SK-N-SH (cell line): ENCODE results near the gene ZBTB4. TPM values are rescaled to one million over a fixed set of nuclear protein-coding genes. Genes with fewer than 3 reads are reported as not detected.
"Not testable (repeated sequence)": the region's sequence is repeated elsewhere in the genome, so short reads cannot be mapped to it uniquely, and the experiment has no call there.

Experiments
- CTCF ChIA-PET: fragments of 300-600, 350-600 bp; formaldehyde crosslinking; extraction: SDS; loops from one replicate; lab custom pipeline; 2021; lab: Yijun Ruan, JAX
- POLR2A ChIA-PET: fragments of 350-600 bp; sonication (Branson Sonifier 250); formaldehyde crosslinking; extraction: SDS; loops from one replicate; lab custom pipeline; 2020; ENCODE audit warnings: antibody characterized with exemption, inconsistent platforms; lab: Yijun Ruan, JAX
- DNase-seq: peaks from one replicate; pipeline ENCODE4 v3.0.0; 2012
- H2AFZ ChIP-seq: fragments of 200-600 bp; sonication (generic); 2 replicates; pipeline ENCODE4 v1.8.1; 2016; ENCODE audit warnings: antibody characterized with exemption, mild to moderate bottlenecking, low read depth
- H3F3A ChIP-seq: fragments of 200-600 bp; sonication (generic); replicated peaks from 2 replicates; pipeline ENCODE3; 2016; ENCODE audit warnings: antibody characterized with exemption, mild to moderate bottlenecking; ENCODE audit not compliant: insufficient read depth
- H3K27ac ChIP-seq, 2 experiments: fragments of 200-500 bp in 1 of 2; fragments of 200-600 bp in 1 of 2; sonication (Bioruptor generic) in 1 of 2; sonication (generic), shearing (Covaris generic) in 1 of 2; 2 replicates each; pipeline versions ENCODE4 v1.5.1 to v1.6.1; 2014 to 2016; ENCODE audit warnings: low read depth in 2 of 2, inconsistent platforms in 1 of 2, low read length in 1 of 2, mild to moderate bottlenecking in 1 of 2, mixed read lengths in 1 of 2
- H3K27me3 ChIP-seq: fragments of 200-600 bp; sonication (generic), shearing (Covaris generic); 2 replicates; pipeline ENCODE4 v1.6.1; 2016; ENCODE audit warnings: mixed run types; ENCODE audit not compliant: insufficient read depth
- H3K36me3 ChIP-seq, 2 experiments: fragments of 200-500 bp in 1 of 2; fragments of 200-600 bp in 1 of 2; sonication (Bioruptor generic) in 1 of 2; sonication (generic) in 1 of 2; replicated peaks in 1 of 2; 2 replicates each; pipeline versions ENCODE3 to v1.5.1; 2014 to 2016; ENCODE audit warnings: low read length in 1 of 2, mild to moderate bottlenecking in 1 of 2; ENCODE audit not compliant: insufficient read depth in 2 of 2, control insufficient read depth in 1 of 2
- H3K4me1 ChIP-seq, 2 experiments: fragments of 200-500 bp in 1 of 2; fragments of 200-600 bp in 1 of 2; sonication (Bioruptor generic) in 1 of 2; sonication (generic), shearing (Covaris generic) in 1 of 2; 2 replicates each; pipeline versions ENCODE4 v1.5.1 to v1.6.1; 2014 to 2016; ENCODE audit warnings: low read depth in 1 of 2, low read length in 1 of 2, mixed run types in 1 of 2; ENCODE audit not compliant: insufficient read depth in 2 of 2, control insufficient read depth in 1 of 2
- H3K4me2 ChIP-seq: fragments of 200-600 bp; sonication (generic), shearing (Covaris generic); 2 replicates; pipeline ENCODE4 v1.6.1; 2017; ENCODE audit warnings: mixed run types
- H3K4me3 ChIP-seq, 2 experiments: fragments of 200-500 bp in 1 of 2; fragments of 200-600 bp in 1 of 2; sonication (Bioruptor generic) in 1 of 2; sonication (generic), shearing (Covaris generic) in 1 of 2; 2 replicates each; pipeline versions ENCODE4 v1.5.1 to v1.8.1; 2014 to 2016; ENCODE audit warnings: low read depth in 2 of 2, inconsistent platforms in 1 of 2, low read length in 1 of 2, mild to moderate bottlenecking in 1 of 2, mixed read lengths in 1 of 2, moderate library complexity in 1 of 2
- H3K79me2 ChIP-seq: fragments of 200-600 bp; sonication (generic); 2 replicates; pipeline ENCODE4 v1.8.1; 2017; ENCODE audit warnings: mild to moderate bottlenecking; ENCODE audit not compliant: insufficient read depth
- H3K9ac ChIP-seq: fragments of 200-600 bp; sonication (generic); 2 replicates; pipeline ENCODE4 v1.6.1; 2017; ENCODE audit warnings: mixed run types
- H3K9me2 ChIP-seq: fragments of 200-600 bp; sonication (generic); 2 replicates; pipeline ENCODE4 v1.6.1; 2017; ENCODE audit warnings: mixed run types
- H3K9me3 ChIP-seq: fragments of 200-600 bp; sonication (generic); 2 replicates; pipeline ENCODE4 v1.6.1; 2017; ENCODE audit warnings: mixed run types, mild to moderate bottlenecking, moderate library complexity
- H4K20me1 ChIP-seq: fragments of 200-600 bp; sonication (generic); 2 replicates; pipeline ENCODE4 v1.6.1; 2017; ENCODE audit warnings: mild to moderate bottlenecking, mixed run types; ENCODE audit not compliant: insufficient read depth
- CHD2 ChIP-seq: fragments of 150-350 bp; IDR thresholded peaks from 2 replicates; pipeline ENCODE4 v1.6.1; 2018; ENCODE audit warnings: low read length; ENCODE audit not compliant: partially characterized antibody
- EP300 ChIP-seq, 2 experiments: IDR thresholded peaks; 2 replicates each; pipeline versions ENCODE4 v1.4.0 to v1.6.1; 2012; ENCODE audit warnings: borderline replicate concordance in 1 of 2, low read depth in 1 of 2, low read length in 1 of 2
- EZH2phosphoT487 ChIP-seq: fragments of 200-600 bp; sonication (generic); IDR thresholded peaks from 2 replicates; pipeline ENCODE4 v1.6.1; 2017; ENCODE audit warnings: low read depth, mixed run types, mild to moderate bottlenecking, antibody characterized with exemption, moderate library complexity, borderline replicate concordance
- FOSL2 ChIP-seq: IDR thresholded peaks from 2 replicates; pipeline ENCODE4 v1.4.0; 2012; ENCODE audit warnings: low read depth, mild to moderate bottlenecking, moderate library complexity, borderline replicate concordance
- MEF2A ChIP-seq: IDR thresholded peaks from 2 replicates; pipeline ENCODE4 v1.4.0; 2012; ENCODE audit warnings: low read depth, borderline replicate concordance
- MXI1 ChIP-seq: IDR thresholded peaks from 2 replicates; pipeline ENCODE4 v1.6.1; 2012; ENCODE audit warnings: mild to moderate bottlenecking, low read depth, low read length, improper control_type of control experiment
- RAD21 ChIP-seq: IDR thresholded peaks from 2 replicates; pipeline ENCODE4 v1.6.1; 2012; ENCODE audit warnings: mild to moderate bottlenecking, low read length
- TCF12 ChIP-seq: IDR thresholded peaks from 2 replicates; pipeline ENCODE4 v1.4.0; 2012
- TEAD4 ChIP-seq: IDR thresholded peaks from 2 replicates; pipeline ENCODE4 v1.4.0; 2012; ENCODE audit warnings: mild to moderate bottlenecking, borderline replicate concordance; ENCODE audit not compliant: insufficient read depth
- WGBS: methylation state at CpG from one replicate; pipeline ENCODE4 v1.1.6; 2017; ENCODE audit warnings: low lambda C conversion rate; 5-methylcytosine and 5-hydroxymethylcytosine counted together
- polyA plus RNA-seq, 3 experiments: library from polyadenylated mRNA; depleted of rRNA; stranded (reverse); fragments of >200 nt; gene quantifications; 2 replicates each; pipeline ENCODE4 v1.2.3, GENCODE V29; 2012

Gene ZBTB4
- polyA plus RNA-seq, 1 of the 3 experiments (the other 2 are of a cell fraction): 12.8 TPM

- ChIA-PET CTCF (interaction anchor here (1.0 kb wide), 1 partner anchor 115 kb away, joined by 3 read pairs; no protein-coding TSS in a partner anchor), POLR2A (no interaction called here)
- Histone ChIP-seq H3K9me3 (no peaks in the 10 kb centered on the region), H3K27me3 (no peaks in the 10 kb centered on the region), H4K20me1 (peaks cover 53% of the 10 kb centered on the region), H3K27ac (no peak overlapping the region), H3K4me1 (peaks cover 4 to 16% of the 10 kb centered on the region in 2 experiments; a peak in 2 of 4 replicates), H3F3A (peaks cover 15% of the 10 kb centered on the region), H3K9ac (no peak overlapping the region), H3K36me3 (peaks cover 4% of the 10 kb centered on the region in 2 experiments), H2AFZ (no peak overlapping the region), H3K79me2 (peaks cover 100% of the 10 kb centered on the region), H3K9me2 (no peaks in the 10 kb centered on the region), H3K4me2 (no peak overlapping the region), H3K4me3 (no peak overlapping the region)
- WGBS: 100% methylated on average over 2 of the region's 2 CpGs
- DNase-seq: no peak
- TF ChIP-seq EP300 (IDR thresholded peaks at IDR 0.05; ENCODE audit: borderline replicate concordance in 1 of 2, low read depth in 1 of 2, low read length in 1 of 2) (no peak), RAD21 (no peak), MXI1 (no peak), CHD2 (no peak), TEAD4 (no peak), MEF2A (no peak), TCF12 (no peak), EZH2phosphoT487 (no peak), FOSL2 (no peak)
Observed at GRCh38 chr17:7471729-7472128, 7.7 kb downstream of the ZBTB4 start.

GRCh38 chr17:7470457-7470973 lies 8.9 kb downstream of the ZBTB4 start:
- H3K4me3 ChIP-seq, H3K4me2 ChIP-seq, H3K9me2 ChIP-seq, DNase-seq, POLR2A ChIA-PET, H3K27me3 ChIP-seq, H3K36me3 ChIP-seq, H3F3A ChIP-seq, H3K9me3 ChIP-seq, CTCF ChIA-PET, H3K9ac ChIP-seq, H3K27ac ChIP-seq, H2AFZ ChIP-seq: not testable (repeated sequence)
- 94% methylated on average over 8 of the region's 8 CpGs for WGBS
- Histone ChIP-seq H3K4me1 (peaks cover 4 to 12% of the 10 kb centered on the region in 2 experiments; a peak in 1 of 4 replicates), H3K79me2 (peaks cover 94% of the 10 kb centered on the region), H4K20me1 (peaks cover 41% of the 10 kb centered on the region)

GRCh38 chr17:7469843-7470242 lies 9.6 kb downstream of the ZBTB4 start:
- CTCF ChIA-PET, H3K36me3 ChIP-seq, H3K27ac ChIP-seq, H3K9me2 ChIP-seq, H3K4me2 ChIP-seq, H3K4me3 ChIP-seq, DNase-seq, POLR2A ChIA-PET, H3K9me3 ChIP-seq, H2AFZ ChIP-seq, H3K9ac ChIP-seq, H3F3A ChIP-seq, H3K27me3 ChIP-seq: not testable (repeated sequence)
- WGBS: 98% methylated on average over 12 of the region's 12 CpGs
- Histone ChIP-seq H4K20me1 (peaks cover 35% of the 10 kb centered on the region), H3K4me1 (peaks cover 4 to 12% of the 10 kb centered on the region in 2 experiments; a peak in 1 of 4 replicates), H3K79me2 (peaks cover 88% of the 10 kb centered on the region)
